ENCODE measurements around the gene FRZB. TPM values are rescaled to one million over a fixed set of nuclear protein-coding genes. Genes with fewer than 3 reads are reported as not detected.

FRZB gene
- total RNA-seq, 4 donors from 2014 or later, result 1.1 to 6.0 (median 3.1) TPM

DNA sequence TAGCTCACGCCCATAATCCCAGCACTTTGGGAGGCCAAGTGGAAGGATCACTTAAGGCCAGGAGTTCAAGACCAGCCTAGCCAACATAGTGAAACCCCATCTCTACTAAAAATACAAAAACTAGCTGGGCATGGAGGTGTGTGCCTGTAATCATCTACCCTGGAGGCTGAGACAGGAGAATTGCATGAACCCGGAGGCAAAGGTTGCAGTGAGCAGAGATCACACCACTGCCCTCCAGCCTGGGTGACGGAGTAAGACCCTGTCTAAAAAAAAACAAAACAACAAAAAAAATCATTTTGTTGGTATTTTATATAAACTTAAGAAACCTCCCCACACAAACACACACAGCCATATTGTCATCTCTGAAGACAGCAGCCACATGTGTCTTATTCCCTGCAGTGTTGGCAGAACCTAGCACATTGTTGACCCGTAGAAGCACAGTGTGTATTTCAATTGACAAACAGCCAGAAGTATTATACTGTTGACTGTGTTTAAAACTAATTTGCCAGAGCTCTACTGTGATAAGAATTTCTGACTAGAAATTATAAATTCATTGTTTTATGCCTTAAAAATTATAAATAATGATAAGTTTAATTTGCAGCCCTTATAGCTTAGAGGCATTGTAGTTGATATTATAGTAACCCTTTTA, 82.3 kb downstream of the FRZB start:
- Histone ChIP-seq H3K36me3 (no peaks in the 10 kb centered on the region), H3K9me3 (no peaks in the 10 kb centered on the region), H3K27ac (no peak overlapping the region), H3K4me1 (no peaks in the 10 kb centered on the region), H3K27me3 (no peaks in the 10 kb centered on the region), H3K4me3 (replicated peaks in 1 of 3) (no peak overlapping the region)
- 91 to 94% methylated on average over 4 of the region's 4 CpGs for WGBS, 2 donors
- DNase-seq, result no peak
- intact Hi-C loops (cut with DNase I), result loop anchor here (5.0 kb wide), 1 partner anchor 193 kb away; no protein-coding TSS in a partner anchor
- TF ChIP-seq, protein P1, sequence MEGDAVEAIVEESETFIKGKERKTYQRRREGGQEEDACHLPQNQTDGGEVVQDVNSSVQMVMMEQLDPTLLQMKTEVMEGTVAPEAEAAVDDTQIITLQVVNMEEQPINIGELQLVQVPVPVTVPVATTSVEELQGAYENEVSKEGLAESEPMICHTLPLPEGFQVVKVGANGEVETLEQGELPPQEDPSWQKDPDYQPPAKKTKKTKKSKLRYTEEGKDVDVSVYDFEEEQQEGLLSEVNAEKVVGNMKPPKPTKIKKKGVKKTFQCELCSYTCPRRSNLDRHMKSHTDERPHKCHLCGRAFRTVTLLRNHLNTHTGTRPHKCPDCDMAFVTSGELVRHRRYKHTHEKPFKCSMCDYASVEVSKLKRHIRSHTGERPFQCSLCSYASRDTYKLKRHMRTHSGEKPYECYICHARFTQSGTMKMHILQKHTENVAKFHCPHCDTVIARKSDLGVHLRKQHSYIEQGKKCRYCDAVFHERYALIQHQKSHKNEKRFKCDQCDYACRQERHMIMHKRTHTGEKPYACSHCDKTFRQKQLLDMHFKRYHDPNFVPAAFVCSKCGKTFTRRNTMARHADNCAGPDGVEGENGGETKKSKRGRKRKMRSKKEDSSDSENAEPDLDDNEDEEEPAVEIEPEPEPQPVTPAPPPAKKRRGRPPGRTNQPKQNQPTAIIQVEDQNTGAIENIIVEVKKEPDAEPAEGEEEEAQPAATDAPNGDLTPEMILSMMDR (IDR thresholded peaks at IDR 0.05), result no peak
- no peak for TF ChIP-seq POLR2A (IDR thresholded peaks at IDR 0.05)

Small RNAs within 50 kb of the gene (small RNA-seq; reads per million reads assigned to genes)
- not detected for gene RF00019
- gene RNU6-1122P, result not detected

Other genes starting within 250 kb of the FRZB start
- gene DNAJC10, start 150.4 kb downstream of the FRZB start, total RNA-seq, result 10 to 100 TPM; 76.4 to 99.4 (median 86.0) TPM
- gene NCKAP1, start 171.8 kb upstream of the FRZB start, total RNA-seq, result 100 to 1,000 TPM; 139 to 214 (median 172) TPM
- gene DUSP19, start 212.1 kb upstream of the FRZB start, total RNA-seq, result 1 to 10 TPM; 3.2 to 5.9 (median 3.7) TPM

Data from thyroid gland (tissue), 4 donors.